NCI-H2227 treated with DMSO at 0.1 percent for 48 hours (cell line): Measurements from ENCODE around the gene LRFN4.
"Not testable (repeated sequence)": the region's sequence is repeated elsewhere in the genome, so short reads cannot be mapped to it uniquely, and the experiment has no call there.

Experiments used
- DNase-seq: peaks from one replicate; lab custom pipeline; 2025; lab: John Stamatoyannopoulos, UW

Gene LRFN4

GRCh38 chr11:66856496-66857233 lies at the start of gene LRFN4:
TSS of gene LRFN4 (plus strand) at chr11:66857064. CDS start at chr11:66857745, 681 bp downstream.
- DNase-seq, result peak; percentile 62

DNA sequence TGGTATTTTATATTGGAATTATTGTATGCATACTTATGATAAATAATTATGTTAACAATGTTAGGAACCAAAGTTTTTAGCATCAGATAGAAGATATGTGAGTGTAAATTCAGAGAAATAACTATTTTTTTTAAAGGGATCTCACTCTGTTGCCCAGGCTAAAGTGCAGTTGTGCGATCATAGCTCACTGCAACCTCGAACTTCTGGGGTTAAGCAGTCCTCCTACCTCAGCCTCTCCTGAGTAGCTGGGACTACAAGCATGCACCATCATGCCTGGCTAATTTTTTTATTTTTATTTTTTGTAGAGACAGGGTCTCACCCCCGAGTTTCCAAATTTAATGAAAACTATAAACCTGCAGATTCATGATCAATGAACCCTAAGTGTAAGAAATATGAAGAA lies 47.3 kb upstream of the LRFN4 start:
- DNase-seq, result no peak

GRCh38 chr11:66810576-66811185 lies 46.2 kb upstream of the LRFN4 start:
- no peak for DNase-seq

DNA sequence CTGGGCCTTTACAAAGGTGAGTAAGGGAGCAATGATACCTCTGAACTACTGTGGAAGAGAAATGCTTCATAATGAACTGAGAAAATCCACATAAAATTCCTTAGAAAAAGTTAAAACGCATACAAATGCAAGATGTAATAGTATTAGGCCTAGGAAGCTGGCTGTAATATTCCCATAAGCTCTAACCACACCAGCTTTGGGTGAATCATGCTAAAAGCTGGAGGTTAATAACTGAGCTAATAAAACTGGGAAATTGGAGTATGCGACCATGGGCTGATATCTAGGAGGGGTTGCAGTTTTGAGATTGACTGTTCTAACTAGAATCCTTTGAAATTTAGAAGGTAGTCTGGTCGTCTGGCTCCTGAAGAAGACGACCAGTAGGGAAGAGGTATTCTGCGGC lies 42.2 kb upstream of the LRFN4 start:
- DNase-seq, result no peak

DNA sequence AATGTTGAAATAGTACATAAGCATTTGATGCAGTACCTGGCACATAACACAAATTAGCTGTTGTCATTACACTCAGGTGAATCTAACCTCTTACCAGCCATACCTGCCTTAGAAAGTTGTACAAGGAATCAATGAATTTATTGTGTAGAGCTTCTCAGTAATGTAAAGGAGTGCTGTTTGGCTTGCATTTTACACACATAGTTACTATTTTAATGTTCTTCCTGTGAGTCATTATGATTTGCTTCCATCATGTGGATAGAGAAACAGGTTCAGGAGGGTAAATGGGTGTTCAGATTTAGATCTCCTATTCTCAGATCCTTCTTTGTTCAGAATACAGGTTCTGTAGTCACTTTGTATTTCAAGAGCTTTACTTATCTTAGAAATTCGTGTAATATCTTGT lies 41.2 kb upstream of the LRFN4 start:
- DNase-seq, result no peak

GRCh38 chr11:66818231-66818955 lies 38.5 kb upstream of the LRFN4 start:
- no peak for DNase-seq

DNA sequence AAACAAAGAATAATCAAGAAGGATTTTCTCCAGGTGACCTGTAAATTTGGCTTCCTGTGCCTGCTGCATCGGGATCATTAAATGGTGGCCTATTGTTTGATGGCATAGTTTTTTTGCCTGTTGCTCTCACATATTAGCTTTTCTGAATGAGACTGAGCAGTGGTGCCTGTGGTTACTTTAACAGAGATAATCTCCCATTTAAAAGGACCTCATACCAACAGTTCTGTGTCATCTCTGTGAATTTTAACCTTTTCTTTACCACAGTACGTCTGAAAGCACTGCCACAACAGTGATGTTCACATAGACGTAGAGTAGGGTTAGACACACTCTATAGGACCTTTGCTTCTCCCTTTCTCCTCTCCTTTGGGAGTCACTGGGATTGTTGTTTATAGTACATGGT lies 36.5 kb upstream of the LRFN4 start:
- no peak for DNase-seq

GRCh38 chr11:66820901-66821300 lies 36.0 kb upstream of the LRFN4 start:
- no peak for DNase-seq

DNA sequence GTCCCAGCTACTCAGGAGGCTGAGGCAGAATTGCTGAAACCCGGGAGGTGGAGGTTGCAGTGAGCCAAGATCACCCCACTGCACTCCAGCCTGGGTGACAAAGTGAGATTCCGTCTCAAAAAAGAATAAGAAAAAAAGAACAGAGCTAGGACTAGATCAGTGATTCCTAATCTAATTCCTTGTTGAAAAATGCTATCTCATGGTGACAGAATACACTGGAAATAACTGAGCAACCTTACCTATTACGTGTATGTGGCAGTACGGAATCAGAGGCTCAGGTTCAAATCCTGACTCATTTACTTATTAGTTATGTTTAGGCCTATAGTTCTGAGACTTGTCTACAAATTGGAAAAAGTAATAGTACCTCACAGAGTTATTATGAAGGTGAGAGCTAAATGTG lies 33.2 kb upstream of the LRFN4 start:
- no peak for DNase-seq

DNA sequence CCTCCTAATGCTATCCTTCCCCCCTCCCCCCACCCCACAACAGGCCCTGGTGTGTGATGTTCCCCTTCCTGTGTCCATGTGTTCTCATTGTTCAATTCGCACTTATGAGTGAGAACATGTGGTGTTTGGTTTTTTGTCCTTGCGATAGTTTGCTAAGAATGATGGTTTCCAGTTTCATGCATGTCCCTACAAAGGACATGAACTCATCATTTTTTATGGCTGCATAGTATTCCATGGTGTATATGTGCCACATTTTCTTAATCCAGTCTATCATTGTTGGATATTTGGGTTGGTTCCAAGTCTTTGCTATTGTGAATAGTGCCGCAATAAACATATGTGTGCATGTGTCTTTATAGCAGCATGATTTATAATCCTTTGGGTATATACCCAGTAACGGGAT lies 32.3 kb upstream of the LRFN4 start:
- not testable (repeated sequence) for DNase-seq

GRCh38 chr11:66834539-66834845 lies 22.4 kb upstream of the LRFN4 start:
- no peak for DNase-seq

DNA sequence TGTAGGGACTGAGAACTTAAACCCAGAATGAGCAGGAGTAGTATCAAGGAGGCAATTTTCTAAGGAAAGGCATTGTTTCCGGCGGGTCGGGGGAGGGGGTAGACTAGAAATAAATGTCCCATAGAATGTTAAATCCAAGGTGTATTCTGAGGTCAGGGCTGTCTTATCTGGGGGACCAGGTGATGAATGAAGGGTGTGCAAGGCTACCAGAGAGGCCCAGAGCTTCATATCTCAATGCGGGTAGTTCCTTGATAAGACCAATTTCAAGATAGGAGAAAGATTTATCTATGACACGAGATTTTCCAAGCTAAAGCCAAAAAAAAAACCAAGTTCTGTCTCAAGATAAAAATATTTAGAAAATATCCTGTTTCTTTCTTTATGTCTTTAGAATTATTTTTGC lies 21.9 kb upstream of the LRFN4 start:
- DNase-seq, result no peak

- DNase-seq, result no peak
Observed at GRCh38 chr11:66835768-66836405, 21.0 kb upstream of the LRFN4 start.

DNA sequence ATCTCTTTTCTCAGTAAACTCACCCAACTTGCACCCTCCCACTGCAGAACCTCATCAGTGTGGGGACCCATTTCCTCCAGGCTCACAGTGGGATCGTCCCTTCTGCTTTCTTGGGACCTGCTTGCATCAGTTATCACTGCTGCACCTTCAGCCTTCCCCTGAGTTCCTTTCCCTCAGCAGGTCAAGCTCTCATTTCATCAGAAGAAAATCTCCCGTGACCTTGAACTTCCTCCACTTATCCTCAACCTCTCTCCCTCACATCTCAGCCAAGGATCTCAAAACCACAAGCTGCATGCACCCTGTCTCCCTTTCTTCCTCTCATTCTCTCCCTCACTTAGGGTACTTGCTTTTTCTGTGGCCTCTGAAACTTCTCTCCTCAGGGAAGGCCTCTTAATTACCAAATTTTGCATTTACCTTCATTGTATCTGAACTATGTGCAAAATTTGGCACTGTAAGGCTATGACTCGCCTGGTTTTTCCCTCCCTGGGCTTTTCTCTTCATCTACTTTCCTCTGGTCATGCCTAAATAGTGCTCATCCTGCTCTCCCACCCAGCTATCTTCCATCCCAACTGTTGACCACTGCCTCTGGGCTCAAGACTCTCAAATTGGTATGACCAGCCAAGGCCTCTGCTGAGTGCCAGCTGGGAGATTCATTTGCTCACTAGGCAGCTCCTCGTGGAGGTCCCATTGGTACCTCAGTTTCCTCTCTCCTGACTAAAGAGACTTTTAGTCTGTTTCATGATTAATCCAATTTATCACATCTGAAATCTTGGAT lies 16.4 kb upstream of the LRFN4 start:
- no peak for DNase-seq

DNA sequence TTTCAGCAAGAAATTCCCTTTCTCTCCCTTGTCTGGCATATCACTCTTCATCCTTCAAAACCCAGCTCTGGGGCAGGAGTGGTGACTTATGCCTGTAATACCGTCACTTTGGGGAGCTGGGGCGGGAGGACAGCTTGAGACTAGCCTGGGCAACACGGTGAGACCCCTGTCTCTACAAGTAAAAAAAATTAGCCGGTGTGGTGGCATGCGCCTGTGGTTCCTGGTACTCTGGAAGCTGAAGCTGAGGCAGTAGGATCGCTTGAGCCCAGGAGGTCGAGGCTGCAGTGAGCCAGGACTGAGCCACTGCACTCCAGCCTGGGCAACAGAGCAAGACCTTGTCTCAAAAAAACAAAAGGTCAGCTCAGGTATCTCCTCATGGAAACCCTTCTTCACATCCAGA lies 15.0 kb upstream of the LRFN4 start:
- no peak for DNase-seq

DNA sequence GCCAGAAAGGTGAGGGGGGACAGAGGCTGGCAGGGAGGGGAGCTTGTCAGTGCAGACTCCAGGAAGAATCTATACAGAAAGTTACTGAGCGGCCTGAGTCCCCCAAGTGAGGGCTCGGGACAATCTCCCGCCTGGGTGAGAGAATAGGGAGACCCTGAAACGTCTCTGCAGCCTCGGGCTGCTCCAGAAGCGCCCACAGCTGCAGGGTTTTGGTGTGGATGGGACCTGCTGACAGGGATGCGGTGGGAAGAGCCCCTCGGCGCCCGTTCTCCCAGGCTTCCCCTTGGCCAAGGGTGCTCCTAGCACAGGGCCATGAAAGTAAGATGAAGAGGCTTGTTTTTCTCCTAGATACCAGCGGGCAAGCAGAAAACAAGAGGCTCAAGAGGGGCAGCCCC lies 14.4 kb upstream of the LRFN4 start:
- DNase-seq, result no peak

- DNase-seq, result peak; percentile 91
Observed at GRCh38 chr11:66842896-66843775, 13.7 kb upstream of the LRFN4 start, which contains the start of gene RCE1. TSS of gene RCE1 (plus strand) at chr11:66843441. CDS start at chr11:66843456, 15 bp downstream.

DNA sequence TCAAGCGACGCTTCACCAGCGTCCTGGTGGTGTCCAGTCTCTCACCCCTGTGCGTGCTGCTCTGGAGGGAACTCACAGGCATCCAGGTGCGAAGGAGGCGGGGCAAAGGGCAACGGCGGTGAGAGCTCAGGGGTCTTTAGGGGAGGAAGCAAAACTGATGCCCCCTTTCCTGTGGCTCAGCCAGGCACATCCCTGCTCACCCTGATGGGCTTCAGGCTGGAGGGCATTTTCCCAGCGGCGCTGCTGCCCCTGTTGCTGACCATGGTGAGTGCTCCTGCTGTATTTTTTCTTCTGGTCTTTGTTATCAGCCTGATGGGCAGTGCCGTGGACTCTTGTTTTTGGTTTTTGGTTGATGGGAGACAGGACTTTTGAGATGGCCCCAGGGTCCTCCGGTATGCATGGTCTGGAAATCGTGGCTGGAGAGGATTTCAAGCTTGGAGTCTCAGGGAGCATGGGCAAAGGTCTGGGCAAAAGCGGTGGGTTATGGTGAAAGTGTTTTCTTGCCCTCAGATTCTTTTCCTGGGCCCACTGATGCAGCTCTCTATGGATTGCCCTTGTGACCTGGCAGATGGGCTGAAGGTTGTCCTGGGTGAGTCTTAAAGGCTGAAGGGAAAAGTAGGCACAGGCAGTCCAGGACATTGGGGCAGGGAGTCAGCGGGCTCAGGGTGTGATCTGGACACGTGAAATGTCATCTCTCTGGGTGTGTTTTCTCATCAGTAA lies 12.9 kb upstream of the LRFN4 start:
- DNase-seq, result no peak

DNA sequence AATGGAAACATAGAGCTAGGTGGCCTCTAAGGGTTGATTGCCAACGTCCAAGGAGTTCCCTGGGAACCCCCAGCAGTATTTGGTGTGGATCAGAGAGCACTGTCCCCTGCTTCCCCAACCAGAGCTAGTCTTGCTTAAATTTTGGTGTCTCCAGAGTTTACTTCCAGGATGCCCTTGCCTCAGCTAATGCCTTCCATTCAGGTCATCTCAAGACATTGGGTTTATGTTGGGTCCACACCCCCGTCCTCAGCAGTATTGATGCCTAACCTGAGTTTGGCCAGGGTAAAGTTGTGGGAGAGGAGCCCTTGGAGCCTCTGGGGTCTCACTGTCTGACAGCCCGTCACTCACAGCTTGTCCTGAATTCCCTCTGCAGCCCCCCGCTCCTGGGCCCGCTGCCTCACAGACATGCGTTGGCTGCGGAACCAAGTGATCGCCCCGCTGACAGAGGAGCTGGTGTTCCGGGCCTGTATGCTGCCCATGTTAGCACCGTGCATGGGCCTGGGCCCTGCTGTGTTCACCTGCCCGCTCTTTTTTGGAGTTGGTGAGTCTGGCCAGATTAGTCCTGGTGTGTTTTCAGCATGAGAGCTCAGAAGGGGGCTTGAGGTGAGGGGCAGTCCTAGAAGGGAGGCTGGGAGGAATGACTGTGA lies 12.2 kb upstream of the LRFN4 start:
- DNase-seq, result no peak
